ENCODE data around the gene SDK1.

GRCh38 chr7:4085937-4086691, 785.1 kb downstream of the SDK1 start:
- TF ChIP-seq, protein P1, sequence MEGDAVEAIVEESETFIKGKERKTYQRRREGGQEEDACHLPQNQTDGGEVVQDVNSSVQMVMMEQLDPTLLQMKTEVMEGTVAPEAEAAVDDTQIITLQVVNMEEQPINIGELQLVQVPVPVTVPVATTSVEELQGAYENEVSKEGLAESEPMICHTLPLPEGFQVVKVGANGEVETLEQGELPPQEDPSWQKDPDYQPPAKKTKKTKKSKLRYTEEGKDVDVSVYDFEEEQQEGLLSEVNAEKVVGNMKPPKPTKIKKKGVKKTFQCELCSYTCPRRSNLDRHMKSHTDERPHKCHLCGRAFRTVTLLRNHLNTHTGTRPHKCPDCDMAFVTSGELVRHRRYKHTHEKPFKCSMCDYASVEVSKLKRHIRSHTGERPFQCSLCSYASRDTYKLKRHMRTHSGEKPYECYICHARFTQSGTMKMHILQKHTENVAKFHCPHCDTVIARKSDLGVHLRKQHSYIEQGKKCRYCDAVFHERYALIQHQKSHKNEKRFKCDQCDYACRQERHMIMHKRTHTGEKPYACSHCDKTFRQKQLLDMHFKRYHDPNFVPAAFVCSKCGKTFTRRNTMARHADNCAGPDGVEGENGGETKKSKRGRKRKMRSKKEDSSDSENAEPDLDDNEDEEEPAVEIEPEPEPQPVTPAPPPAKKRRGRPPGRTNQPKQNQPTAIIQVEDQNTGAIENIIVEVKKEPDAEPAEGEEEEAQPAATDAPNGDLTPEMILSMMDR (tag by site-specific recombination; IDR thresholded peaks at IDR 0.05): no peak
- TF ChIP-seq ZBTB7A (tag by site-specific recombination; IDR thresholded peaks at IDR 0.05; ENCODE audit: low read depth) (no peak), ZNF292 (tag by site-specific recombination; IDR thresholded peaks at IDR 0.05; ENCODE audit: borderline replicate concordance, low read depth) (no peak), ZNF416 (tag by site-specific recombination; IDR thresholded peaks at IDR 0.05) (no peak), ZBTB26 (tag by site-specific recombination; optimal IDR thresholded peaks at IDR 0.05) (no peak), ZNF174 (tag by site-specific recombination; IDR thresholded peaks at IDR 0.05) (no peak), ZNF747 (tag by site-specific recombination; IDR thresholded peaks at IDR 0.05) (no peak), ZBTB17 (tag by site-specific recombination; IDR thresholded peaks at IDR 0.05) (no peak)
- TF ChIP-seq, protein P2, sequence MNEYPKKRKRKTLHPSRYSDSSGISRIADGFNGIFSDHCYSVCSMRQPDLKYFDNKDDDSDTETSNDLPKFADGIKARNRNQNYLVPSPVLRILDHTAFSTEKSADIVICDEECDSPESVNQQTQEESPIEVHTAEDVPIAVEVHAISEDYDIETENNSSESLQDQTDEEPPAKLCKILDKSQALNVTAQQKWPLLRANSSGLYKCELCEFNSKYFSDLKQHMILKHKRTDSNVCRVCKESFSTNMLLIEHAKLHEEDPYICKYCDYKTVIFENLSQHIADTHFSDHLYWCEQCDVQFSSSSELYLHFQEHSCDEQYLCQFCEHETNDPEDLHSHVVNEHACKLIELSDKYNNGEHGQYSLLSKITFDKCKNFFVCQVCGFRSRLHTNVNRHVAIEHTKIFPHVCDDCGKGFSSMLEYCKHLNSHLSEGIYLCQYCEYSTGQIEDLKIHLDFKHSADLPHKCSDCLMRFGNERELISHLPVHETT (tag by site-specific recombination; IDR thresholded peaks at IDR 0.05): no peak

All from HEK293 (cell line).